HG03095 (cell line): ENCODE measurements around the gene SUMF1.

Source experiments
- ATAC-seq: cut with Tn5 transposase; IDR thresholded peaks from one replicate; pipeline ENCODE4 v1.9.1; 2021; ENCODE audit warnings: moderate library complexity; ENCODE audit not compliant: unreplicated experiment

The SUMF1 gene

DNA sequence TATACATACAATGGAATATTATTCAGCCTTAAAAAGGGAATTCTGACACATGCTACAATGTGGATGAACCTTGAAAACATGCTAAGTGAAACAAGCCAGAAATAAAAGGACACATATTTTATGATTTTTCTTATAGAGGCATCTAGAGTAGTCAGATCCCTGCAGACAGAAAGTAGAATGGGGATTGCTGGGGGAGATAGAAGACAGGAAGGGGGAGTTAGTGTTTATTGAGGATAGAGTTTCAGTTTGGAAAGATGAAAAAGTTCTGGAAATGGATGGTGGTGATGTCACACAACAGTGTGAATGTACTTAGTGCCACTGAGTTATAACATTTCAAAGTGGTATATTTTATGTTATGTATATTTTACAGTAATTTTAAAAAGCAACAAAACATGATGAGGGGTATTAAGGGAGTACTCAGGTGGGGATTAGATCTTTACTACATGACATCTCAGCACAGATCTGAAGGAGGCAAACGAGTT lies 30.8 kb upstream of the SUMF1 start:
- ATAC-seq: no peak

DNA sequence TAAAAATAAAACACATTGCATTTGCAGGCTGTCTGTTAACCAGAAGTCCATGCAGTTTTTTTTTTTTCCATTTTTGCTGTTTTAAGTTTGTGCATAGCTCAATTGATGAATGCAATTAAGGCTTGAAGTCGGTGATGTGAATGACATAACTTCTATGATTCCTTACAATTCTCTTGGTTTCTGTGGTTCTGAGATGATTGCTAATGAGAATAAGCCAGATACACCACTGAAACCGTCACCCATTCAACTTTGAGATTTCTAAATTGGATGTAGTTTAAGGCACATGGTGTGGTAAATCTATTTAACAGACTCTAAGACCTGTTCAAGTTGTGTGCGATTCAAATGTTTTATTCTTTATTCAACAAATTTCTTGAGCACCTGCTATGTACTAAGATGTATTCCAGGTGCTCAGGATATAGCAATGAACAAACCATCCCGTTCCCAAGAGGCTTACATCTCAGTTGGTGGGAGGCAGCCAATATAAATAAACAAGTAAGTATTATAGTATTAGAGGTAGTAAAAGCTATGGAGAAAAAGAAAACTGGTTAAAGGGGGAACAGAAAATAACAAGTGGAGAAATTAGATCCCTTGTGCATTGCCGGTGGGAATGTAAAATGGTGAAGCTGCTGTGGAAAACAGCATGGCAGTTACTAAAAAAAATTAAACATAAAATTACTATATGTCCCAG lies 30.1 kb upstream of the SUMF1 start:
- ATAC-seq: no peak

DNA sequence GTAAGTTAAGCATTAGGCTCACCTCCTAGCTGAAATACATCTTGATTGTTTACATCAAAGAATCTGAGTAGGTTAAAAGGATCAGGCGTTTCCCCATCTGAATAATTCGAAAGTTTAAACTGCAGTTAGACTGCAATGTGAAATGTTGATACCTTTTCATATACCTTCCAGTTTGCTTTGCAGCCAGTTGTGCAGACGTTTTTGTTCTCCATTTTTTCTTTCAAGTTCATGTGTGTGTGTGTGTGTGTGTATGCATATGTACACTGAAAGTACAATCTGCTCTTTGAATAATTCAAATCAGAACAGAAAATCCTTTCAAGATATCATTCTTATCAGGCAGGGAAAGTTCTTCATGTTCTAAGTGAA lies 29.0 kb upstream of the SUMF1 start:
- no peak for ATAC-seq

DNA sequence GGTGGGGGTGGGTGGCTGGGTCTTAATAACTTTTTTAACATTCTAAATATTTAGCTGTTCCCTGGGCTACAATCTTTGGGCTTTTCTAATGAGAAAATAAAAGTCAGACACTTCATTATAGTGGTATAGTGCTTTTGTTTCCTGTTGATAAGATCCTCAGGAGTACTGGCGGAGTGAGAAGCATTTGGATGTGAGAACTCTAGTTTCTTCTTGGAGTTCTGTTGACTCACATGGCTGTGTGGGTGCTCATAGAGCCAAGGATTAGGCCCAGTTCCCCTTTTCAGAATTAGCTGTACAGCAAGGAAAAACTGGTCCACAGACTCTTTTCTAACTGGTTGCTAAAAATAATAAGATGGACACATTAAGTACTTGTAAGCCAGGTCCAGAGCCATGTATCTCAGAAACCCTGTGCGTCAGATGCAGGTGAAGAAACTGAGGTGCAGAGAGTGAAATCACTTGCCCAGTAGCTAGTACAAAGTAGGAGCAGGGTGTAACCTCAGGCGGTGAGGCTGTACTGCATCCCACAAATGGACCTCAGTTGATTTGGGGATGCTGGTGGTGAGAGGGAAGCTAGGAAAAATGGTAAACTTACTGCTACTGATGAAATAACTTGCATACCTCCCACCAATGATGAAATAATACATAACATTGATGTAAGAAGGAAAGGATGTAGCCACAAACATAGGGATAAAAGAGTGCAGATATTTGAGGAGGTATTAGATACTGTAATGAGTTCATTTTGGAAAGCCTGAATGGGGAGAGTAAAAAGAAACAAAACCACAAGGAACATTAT lies 28.4 kb upstream of the SUMF1 start:
- no peak for ATAC-seq

DNA sequence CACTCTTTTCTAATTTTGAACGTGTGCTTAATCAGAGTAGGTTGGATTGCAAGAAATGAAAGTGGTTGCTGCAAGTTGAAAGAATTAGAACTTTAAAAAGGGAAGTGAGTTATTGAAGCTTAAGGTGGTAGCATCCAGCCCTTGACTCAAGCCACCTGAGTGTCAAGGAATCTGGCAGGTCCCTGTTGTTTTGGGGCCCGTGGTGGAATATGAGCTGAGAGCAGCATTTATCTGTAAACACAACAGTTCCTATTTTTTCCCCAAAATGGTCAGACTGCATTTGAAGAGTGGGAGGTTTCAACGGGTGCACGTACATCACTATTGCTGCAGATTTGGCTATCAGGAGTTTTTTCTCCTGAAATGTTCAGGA lies 27.8 kb upstream of the SUMF1 start:
- peak; percentile 20 for ATAC-seq

DNA sequence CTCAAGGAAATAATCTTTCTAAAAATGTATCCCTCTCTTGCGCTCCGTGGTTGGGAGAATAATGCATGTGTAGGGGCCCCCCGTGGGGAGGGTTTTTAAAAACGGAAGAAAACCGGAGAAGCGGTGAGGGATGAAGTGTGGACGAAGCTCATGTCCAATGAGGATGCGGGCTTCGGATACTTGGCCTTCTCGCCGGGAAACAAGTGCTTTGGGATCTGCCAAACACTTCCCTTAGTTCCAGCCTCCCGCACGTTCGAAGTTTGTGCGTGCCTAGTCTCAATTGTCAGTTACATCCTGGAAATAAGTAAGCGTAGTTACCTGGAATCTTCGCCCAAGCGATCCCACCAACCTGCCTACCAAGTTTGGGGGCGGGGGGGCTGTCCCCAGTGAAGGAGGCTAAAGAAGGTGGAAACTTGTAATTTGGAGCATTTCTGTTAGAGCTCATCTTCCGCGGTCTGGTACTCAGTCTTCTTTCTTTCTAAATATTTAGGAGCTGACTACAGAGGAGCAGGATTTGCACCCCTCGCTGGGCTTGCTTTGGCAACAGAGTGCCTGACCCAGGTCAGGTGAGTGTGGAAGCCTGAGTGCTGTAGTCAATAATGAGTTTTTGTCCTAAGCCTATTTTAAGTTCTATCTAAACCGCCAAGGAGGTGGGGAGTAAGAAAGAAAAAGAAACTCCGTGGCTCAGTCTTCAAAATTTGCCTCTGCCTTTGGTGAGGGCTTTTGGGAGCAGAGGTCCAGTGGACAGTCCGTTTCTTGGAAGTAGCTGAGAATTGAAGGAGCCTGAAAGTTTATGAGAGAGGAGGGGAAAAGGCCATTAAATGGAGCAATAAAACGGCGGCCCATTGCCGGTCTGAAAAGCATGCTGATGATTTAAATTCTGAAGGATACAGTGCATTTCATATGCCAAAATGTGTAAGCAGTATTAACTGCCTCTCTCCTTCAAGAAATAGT lies 27.1 kb upstream of the SUMF1 start:
- ATAC-seq: no peak

DNA sequence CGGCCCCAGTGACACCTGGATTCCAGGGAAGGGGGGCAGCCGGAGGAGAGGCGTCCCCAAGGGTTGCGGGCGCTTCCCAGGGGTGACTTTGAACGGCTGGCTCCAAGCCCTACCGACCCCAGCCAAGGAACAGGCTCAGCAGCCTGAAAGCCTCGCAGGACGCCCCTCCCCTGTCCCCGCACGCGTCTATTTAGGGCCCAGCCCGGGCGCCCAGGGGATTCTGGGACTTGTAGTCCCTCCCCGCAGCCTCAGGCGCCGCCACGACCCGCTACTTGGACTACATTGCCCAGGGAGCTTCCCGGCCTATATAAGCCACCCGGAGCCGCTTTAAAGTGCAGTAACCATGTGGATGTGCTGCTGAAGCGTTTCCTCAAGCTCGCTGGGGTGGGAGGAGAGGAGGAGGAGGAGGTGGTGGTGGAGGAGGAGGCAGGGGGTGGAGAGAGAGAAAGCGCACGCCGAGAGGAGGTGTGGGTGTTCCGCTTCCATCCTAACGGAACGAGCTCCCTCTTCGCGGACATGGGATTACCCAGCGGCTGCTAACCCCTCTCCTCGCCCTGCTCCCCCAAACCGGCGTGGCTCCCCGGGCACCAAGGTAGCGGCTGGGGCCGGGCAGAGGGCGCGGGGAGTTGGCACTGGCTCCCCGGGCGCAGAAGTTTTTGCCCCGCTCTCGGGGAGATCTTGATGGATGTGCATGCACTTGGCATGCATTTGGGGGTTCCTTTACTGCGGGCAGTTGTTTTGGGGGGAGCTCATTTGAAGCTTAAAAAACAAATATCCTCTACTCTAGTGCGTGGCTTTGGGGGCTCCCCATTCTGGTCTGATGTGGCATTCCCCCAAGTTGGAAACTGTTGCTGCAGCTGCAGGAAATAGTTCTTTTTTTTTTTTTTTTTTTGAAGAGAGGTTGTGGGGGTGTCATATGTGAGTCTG lies 26.2 kb upstream of the SUMF1 start, which contains the start of gene ITPR1:
Gene ITPR1, plus strand, starts transcription at position 335 of the 927 bp plus-strand sequence. CDS start 23,144 bp downstream, outside the sequence.
- peak; percentile 92 for ATAC-seq

DNA sequence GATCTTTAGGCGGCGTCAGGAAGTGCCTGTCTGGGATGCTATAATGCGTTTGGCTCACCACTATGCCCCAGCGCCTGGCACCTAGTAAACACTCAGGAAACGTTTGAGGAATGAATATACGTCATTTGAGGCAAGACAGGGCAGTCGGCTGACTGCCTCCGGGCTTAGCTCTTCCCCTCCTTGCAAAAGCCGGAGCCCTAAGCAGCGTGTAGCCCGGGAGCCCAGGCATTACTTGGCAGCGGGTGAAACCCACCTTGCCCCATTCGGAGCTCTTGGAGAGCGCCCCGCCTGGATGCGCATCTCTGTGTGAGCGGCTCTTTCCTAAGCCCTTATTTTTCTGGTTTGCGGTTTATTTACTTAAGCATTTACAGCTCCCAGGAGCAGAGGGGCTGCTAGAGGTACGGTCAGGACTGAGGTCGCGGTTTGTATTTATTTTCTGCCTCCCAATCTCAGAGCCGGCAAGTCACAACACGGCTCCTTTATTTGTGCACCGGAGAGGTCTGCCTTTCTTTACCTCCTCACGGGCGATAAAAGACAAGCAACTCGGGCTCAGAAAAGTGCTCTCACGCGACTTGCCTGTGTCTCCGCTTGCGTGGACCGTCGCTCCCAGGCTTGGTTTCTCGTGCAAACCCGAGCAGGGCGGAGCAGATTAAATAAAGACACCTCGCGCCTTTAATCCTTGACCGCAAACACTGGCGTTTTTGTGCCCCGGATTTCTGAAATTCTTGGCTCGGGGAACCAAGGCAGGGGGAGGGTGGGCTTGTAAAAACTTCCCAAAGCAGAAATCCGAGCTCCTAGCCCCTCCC lies 25.3 kb upstream of the SUMF1 start:
- ATAC-seq: peak; percentile 2

DNA sequence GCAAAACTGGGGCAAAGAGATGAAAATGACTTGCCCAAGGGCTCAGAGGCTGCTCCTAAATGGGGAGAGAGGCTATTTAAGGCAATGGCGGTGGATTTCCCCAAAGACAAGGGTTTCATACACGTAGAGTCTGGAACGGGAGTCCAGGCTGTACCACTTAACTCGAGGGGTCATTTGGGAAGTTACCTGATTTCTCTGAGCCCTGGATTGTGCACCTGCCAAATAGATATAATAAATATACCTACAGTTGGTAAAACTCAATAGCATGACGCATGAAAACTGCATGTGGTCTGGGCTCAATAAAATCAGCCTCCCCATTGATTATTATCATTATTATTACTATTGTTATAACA lies 24.8 kb upstream of the SUMF1 start:
- no peak for ATAC-seq

DNA sequence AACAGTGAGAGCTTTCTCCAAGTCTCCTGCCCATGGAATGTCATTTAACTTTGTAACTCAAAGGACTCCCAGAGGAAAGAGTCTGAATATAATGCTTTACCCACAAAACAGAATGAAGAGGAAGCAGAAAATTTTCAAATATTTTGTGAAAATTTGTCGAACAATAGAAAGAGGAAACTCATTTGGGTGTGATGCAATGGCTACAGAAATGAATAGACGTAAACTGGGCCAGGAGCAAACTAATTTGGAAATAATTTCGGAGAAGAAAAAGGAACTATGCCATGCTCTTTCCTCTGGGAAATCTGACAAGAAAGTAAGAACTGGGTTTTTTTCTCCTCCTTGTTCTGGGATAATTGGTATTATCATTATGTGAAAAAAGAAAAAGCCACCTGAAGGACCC lies 11.2 kb upstream of the SUMF1 start:
- no peak for ATAC-seq

DNA sequence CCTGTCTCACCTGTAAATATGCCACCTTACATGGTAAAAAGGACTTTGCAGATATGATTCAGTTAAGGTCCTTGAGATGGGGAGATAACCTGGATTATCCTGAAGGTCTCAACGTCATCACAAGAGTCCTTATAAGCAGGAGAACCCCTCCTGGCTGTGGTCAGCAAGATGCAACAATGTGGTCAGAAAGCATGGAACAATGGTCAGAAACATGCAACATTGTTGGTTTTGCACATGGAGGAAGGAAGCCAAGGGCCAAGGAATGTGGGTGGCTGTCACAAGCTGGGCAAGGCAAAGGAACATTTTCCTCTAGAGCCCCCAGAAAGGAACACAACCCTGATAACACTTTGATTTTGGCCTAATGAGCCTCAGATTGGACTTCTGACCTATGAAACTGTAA lies 9.4 kb upstream of the SUMF1 start:
- no peak for ATAC-seq

DNA sequence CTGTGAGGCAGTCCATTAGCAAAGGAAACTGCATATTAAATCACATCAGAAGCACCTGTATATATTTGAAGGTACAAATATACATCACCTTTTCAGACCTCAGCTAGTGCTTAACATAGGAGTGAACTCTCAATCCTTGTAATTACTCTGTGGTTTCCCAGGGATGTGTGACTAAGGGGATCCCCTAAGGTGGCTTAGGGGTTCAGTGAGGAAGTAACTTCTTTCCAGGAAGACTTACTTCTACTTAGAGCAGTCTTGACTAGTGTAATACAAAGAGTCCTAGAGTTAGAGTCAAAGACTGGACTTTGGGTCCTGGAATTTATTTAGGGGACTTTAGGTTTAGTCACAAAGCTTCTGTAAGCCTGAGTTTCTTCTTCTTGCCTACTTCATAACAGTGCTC lies 8.7 kb upstream of the SUMF1 start:
- no peak for ATAC-seq

DNA sequence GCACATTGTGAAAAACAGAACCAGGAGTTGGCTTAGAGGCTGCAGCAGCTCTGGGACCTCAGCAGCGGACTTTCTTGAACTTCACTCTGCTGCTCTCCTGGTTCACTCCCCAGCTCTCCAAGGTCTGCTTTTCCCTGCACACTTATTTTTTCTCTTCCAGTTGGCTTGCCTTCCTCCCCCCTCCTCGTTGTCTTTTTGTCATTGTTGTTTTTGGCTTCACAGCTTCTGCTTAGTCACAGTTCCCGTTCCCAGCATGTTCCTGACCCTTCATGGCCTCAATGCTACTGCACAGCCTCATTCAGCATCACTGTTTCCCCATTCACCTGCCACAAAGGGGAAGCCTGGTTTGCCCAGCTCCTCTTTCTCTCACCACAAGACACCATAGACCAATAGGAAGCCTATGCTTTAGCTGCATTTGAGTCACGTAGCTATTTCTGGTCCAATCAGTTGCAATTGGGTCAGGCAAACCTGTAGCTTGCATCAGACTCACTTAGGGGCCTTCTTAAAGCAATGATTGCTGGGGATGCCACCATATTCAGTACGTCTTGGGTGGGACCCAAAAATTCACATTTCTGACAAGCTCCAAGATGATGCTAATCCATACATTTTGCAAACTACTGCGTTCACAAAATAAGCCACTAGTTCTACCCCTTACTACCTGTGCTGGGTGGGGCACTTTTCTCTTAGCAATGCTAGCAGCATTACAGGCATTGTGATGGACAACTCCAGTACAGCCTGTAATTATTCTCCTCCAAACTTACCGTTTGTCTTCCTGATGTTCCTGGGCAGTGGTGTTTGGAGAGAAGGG lies 7.8 kb upstream of the SUMF1 start:
- ATAC-seq: peak; percentile 66

DNA sequence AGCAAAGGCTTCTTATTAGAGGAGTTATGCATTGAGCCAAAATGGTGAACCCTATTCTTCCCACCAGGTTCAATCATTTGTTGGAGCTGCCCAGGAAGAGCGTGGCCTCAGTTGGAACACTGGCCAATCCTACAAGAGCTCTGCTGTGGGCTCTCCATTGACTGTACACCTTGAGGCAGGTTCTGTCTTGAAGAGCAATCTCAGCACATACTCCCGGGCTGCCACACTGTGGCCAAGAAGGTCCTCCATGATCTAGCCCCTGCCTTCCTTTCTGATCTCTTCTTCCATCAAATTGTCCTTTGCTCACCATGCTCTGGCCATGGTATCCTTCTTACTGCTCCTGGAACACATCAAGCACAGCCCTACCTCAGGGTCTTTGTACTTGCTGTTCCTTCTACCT lies 5.7 kb upstream of the SUMF1 start:
- ATAC-seq: no peak

DNA sequence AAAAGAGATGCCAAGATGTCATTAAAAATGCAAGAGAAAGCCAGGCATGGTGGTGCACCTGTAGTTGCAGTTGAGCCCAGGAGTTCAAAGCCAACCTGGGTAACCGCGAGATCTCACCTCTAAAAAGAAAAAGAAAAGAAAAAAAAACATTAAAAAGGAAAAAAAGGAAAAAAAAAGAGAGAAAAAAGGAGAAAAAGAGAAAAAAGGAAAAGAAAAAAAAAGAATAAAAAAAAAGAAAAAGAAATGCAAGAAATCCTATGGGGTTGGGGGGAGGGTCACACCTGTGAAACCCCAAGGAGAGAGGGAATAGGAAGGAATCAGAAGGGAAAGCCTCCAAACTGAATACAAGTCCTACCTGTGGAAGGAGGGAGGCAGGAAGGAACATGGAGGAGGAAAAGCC lies 5.2 kb upstream of the SUMF1 start:
- ATAC-seq: no peak

DNA sequence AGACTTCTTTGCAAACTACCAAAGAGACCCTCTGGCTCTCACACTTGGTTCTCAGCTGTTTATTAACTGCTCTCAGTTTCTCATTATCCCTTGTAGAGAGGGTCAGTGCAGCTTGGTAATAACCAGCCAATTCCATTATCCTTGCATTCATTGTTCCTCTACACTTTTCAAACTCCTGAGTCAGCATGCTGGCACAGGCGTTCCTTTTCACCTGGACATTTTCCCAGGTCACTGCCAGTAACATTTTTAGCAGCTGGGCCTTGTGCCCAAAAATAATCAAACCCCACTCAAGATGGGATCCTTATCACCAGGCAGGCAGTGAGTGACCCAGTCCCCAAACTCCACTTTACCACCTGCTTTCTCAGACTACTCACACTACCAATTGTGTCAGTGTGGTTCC lies 4.8 kb upstream of the SUMF1 start:
- no peak for ATAC-seq

DNA sequence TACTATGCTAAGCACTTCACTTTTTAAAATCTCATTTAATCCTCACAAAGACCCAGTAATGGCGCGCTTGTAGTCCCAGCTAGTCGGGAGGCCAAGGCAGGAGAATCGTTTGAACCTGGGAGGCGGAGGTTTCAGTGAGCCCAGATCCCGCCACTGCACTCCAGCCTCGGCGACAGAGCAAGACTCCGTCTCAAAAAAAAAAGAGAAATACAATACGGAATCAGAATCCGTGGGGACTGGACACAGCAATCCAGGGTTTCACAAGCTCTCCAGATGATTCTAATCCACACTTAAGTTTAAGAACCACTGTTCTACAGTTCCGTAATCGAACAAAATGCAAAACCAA lies 426 bp upstream of the SUMF1 start:
- ATAC-seq: no peak

DNA sequence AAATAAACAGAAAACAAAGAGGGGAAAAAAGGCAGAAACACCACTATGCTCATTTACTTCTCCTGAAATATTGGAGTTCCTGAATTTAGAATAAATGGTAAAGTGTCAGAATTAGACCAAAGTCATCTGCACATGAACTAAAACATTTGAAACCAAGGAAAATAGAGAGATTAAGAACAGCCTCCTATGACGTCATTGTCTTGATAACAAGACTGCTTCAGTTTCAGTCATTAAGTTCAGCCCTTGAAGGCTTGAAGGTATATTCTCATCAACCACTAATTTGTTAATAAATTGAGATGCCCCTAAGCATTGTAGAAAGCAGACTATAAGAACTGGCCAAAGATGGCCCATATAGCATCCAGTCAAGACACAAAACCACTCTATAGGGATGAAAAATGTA lies 2.5 kb downstream of the SUMF1 start:
- ATAC-seq: no peak
